ENCODE data around the gene CEMIP.

The CEMIP gene

GRCh38 chr15:80895965-80896364, 116.8 kb downstream of the CEMIP start:
- Histone ChIP-seq H3K4me2 (ENCODE audit: low read depth, low read length, poor library complexity, severe bottlenecking) (no peak overlapping the region), H3K36me3 (ENCODE audit: low read length) (no peaks in the 10 kb centered on the region), H3K9me2 (replicated peaks; ENCODE audit: insufficient read depth, low read length) (no peaks in the 10 kb centered on the region), H3K79me2 (ENCODE audit: insufficient read depth, low read length) (no peaks in the 10 kb centered on the region), H3K27me3 (ENCODE audit: low read length) (no peaks in the 10 kb centered on the region), H3K9me3 (ENCODE audit: insufficient read depth, low read length) (peaks cover 6% of the 10 kb centered on the region; the same call in 1 of the 2 replicates), H4K20me1 (ENCODE audit: low read depth, low read length) (no peaks in the 10 kb centered on the region), H3K27ac (ENCODE audit: low read depth, low read length) (no peak overlapping the region), H3K4me3 (ENCODE audit: insufficient read depth, low read length, poor library complexity, severe bottlenecking) (no peak overlapping the region), H3K9ac (ENCODE audit: low read length) (no peak overlapping the region), H2AFZ (ENCODE audit: low read depth, low read length, severe bottlenecking) (no peak overlapping the region), H3F3A (ENCODE audit: insufficient read depth) (no peaks in the 10 kb centered on the region)
- TF ChIP-seq CTCF (IDR thresholded peaks at IDR 0.05; ENCODE audit: insufficient read depth, low read length, poor library complexity, severe bottlenecking) (no peak), EZH2phosphoT487 (conservative IDR thresholded peaks at IDR 0.05; ENCODE audit: low read length) (no peak)

- Histone ChIP-seq H2AFZ (ENCODE audit: low read depth, low read length, severe bottlenecking) (no peak overlapping the region), H3K9me2 (replicated peaks; ENCODE audit: insufficient read depth, low read length) (no peaks in the 10 kb centered on the region), H3K27ac (ENCODE audit: low read depth, low read length) (no peak overlapping the region), H4K20me1 (ENCODE audit: low read depth, low read length) (no peaks in the 10 kb centered on the region), H3F3A (ENCODE audit: insufficient read depth) (no peaks in the 10 kb centered on the region), H3K4me2 (ENCODE audit: low read depth, low read length, poor library complexity, severe bottlenecking) (no peak overlapping the region), H3K36me3 (ENCODE audit: low read length) (no peaks in the 10 kb centered on the region), H3K9me3 (ENCODE audit: insufficient read depth, low read length) (peaks cover 6% of the 10 kb centered on the region; the same call in 1 of the 2 replicates), H3K4me3 (ENCODE audit: insufficient read depth, low read length, poor library complexity, severe bottlenecking) (no peak overlapping the region), H3K27me3 (ENCODE audit: low read length) (no peaks in the 10 kb centered on the region), H3K79me2 (ENCODE audit: insufficient read depth, low read length) (no peaks in the 10 kb centered on the region), H3K9ac (ENCODE audit: low read length) (no peak overlapping the region)
- no peak for TF ChIP-seq CTCF (IDR thresholded peaks at IDR 0.05; ENCODE audit: insufficient read depth, low read length, poor library complexity, severe bottlenecking)
- TF ChIP-seq EZH2phosphoT487 (conservative IDR thresholded peaks at IDR 0.05; ENCODE audit: low read length): no peak
These were observed 118.9 kb downstream of the CEMIP start for GRCh38 chr15:80898040-80898439.

GRCh38 chr15:80902298-80902801, 123.2 kb downstream of the CEMIP start:
- H3F3A ChIP-seq (ENCODE audit: insufficient read depth): no peaks in the 10 kb centered on the region
- no peak overlapping the region for H3K4me2 ChIP-seq (ENCODE audit: low read depth, low read length, poor library complexity, severe bottlenecking)
- H3K79me2 ChIP-seq (ENCODE audit: insufficient read depth, low read length): no peaks in the 10 kb centered on the region
- H3K9ac ChIP-seq (ENCODE audit: low read length): no peak overlapping the region
- no peak overlapping the region for H3K4me3 ChIP-seq (ENCODE audit: insufficient read depth, low read length, poor library complexity, severe bottlenecking)
- no peaks in the 10 kb centered on the region for H3K36me3 ChIP-seq (ENCODE audit: low read length)
- H3K27me3 ChIP-seq (ENCODE audit: low read length): no peaks in the 10 kb centered on the region
- no peaks in the 10 kb centered on the region for H3K9me2 ChIP-seq (replicated peaks; ENCODE audit: insufficient read depth, low read length)
- no peaks in the 10 kb centered on the region for H4K20me1 ChIP-seq (ENCODE audit: low read depth, low read length)
- no peaks in the 10 kb centered on the region for H3K9me3 ChIP-seq (ENCODE audit: insufficient read depth, low read length)
- no peak for TF ChIP-seq CTCF (IDR thresholded peaks at IDR 0.05; ENCODE audit: insufficient read depth, low read length, poor library complexity, severe bottlenecking)
- no peak for TF ChIP-seq EZH2phosphoT487 (conservative IDR thresholded peaks at IDR 0.05; ENCODE audit: low read length)
- no peak overlapping the region for H2AFZ ChIP-seq (ENCODE audit: low read depth, low read length, severe bottlenecking)
- no peak overlapping the region for H3K27ac ChIP-seq (ENCODE audit: low read depth, low read length)

Data from SU-DHL-6 (cell line).